GM12873 (cell line): ENCODE data around the gene PEPD.

Experiments used
- TF ChIP-seq, protein P1 (sequence below): IDR thresholded peaks from 2 replicates; pipeline ENCODE4 v1.5.1; 2012; ENCODE audit warnings: low read depth, mild to moderate bottlenecking, moderate library complexity, low read length, control low read depth; ENCODE audit not compliant: insufficient read depth; ENCODE audit errors: missing control alignments

Gene PEPD

GRCh38 chr19:33521480-33522370 lies at the start of gene PEPD:
PEPD (minus strand) TSS chr19:33521791; CDS start chr19:33521760, 31 bp downstream.
- TF ChIP-seq, protein P1, sequence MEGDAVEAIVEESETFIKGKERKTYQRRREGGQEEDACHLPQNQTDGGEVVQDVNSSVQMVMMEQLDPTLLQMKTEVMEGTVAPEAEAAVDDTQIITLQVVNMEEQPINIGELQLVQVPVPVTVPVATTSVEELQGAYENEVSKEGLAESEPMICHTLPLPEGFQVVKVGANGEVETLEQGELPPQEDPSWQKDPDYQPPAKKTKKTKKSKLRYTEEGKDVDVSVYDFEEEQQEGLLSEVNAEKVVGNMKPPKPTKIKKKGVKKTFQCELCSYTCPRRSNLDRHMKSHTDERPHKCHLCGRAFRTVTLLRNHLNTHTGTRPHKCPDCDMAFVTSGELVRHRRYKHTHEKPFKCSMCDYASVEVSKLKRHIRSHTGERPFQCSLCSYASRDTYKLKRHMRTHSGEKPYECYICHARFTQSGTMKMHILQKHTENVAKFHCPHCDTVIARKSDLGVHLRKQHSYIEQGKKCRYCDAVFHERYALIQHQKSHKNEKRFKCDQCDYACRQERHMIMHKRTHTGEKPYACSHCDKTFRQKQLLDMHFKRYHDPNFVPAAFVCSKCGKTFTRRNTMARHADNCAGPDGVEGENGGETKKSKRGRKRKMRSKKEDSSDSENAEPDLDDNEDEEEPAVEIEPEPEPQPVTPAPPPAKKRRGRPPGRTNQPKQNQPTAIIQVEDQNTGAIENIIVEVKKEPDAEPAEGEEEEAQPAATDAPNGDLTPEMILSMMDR: no peak

- TF ChIP-seq, protein P1: no peak
Observed at GRCh38 chr19:33569821-33570220, 48.2 kb upstream of the PEPD start.

GRCh38 chr19:33568706-33569105 lies 47.1 kb upstream of the PEPD start:
- TF ChIP-seq, protein P1: no peak

GRCh38 chr19:33564836-33565338 lies 43.3 kb upstream of the PEPD start:
- TF ChIP-seq, protein P1: no peak

DNA sequence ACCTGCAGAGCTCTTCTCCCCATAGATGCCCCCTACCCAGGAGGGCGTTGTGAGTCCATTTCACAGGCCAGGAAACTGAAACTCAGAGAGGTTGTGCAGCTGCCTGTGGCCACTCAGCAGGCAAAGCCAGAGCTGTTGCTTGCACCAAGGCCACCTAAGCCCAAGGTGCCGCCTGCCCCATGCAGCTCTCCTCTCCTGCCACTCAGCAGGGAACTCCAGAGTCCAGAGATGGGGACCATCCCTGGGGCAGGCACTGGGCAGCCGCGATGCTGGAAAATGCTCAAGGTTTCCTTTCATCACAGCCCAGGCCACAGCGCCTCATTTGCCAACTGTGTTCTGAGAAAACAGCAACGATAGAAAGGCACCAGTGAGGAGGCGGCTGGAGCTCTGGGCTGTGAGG lies 41.0 kb upstream of the PEPD start:
- TF ChIP-seq, protein P1: no peak

DNA sequence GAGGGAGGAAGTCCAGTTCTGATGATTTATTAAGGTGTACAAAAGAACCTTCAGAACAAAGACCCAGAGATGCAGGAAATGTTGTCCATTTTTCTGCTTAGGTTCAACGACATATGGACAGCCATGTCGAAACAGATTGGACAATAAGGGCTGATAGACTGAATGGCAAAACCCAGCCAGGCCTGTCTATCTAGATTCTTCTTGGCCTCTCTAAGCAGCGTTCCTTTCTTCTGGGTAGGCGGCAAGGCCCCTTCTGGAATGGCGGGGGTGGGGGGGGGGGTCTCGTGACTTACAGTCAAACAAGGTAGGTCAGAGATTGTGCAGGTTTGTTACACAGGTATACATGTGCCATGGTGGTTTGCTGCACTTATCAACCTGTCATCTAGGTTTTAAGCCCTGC lies 39.7 kb upstream of the PEPD start:
- TF ChIP-seq, protein P1: no peak

DNA sequence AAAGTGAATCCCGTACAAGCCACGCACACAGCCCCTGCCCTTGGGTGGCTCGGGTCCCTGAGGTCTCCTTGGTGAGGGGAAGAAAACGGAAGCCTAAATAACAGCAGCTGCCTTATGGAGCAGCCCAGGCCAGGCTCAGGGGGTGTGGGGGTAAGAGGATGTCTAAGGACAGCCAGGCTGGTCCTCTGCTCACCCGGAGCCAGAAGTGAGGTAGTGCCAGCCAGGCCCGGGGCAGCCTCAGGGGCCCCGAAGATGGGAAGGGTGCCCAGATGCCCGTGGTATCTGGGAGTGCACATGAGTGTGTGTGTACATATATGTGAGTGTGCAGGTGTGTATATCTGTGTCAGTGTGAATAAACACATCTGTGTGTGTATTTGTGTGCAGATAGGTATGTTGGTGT lies 38.4 kb upstream of the PEPD start:
- TF ChIP-seq, protein P1: no peak
